Activated CD4-positive, CD25-positive, alpha-beta regulatory T cell treated with anti-CD3 and anti-CD28 coated beads, Interleukin-2, amount 50 U/mL, for 16 hours (primary cell): ENCODE results near the gene SLITRK2.

Experiments
- DNase-seq: peaks from one replicate; pipeline ENCODE4 v3.0.0-alpha.2; 2020; ENCODE audit warnings: low read depth, low spot score

SLITRK2 gene

GRCh38 chrX:145817331-145818185 lies at the start of gene SLITRK2:
SLITRK2 (plus strand) TSS chrX:145817829; CDS start chrX:145822426, 4,597 bp downstream.
- DNase-seq, result no peak

- no peak for DNase-seq
Observed at GRCh38 chrX:145773006-145773405, 44.6 kb upstream of the SLITRK2 start.

GRCh38 chrX:145792281-145792680 lies 25.3 kb upstream of the SLITRK2 start:
- DNase-seq, result no peak

- no peak for DNase-seq
Observed at GRCh38 chrX:145803508-145803907, 14.1 kb upstream of the SLITRK2 start.

- no peak for DNase-seq
Observed at GRCh38 chrX:145813081-145813480, 4.5 kb upstream of the SLITRK2 start.

- DNase-seq, result no peak
Observed at GRCh38 chrX:145816601-145817315, 871 bp upstream of the SLITRK2 start.

GRCh38 chrX:145818186-145819113 lies 821 bp downstream of the SLITRK2 start:
- no peak for DNase-seq

GRCh38 chrX:145820825-145821224 lies 3.2 kb downstream of the SLITRK2 start:
- DNase-seq, result no peak

GRCh38 chrX:145821291-145821897 lies 3.8 kb downstream of the SLITRK2 start:
- no peak for DNase-seq

GRCh38 chrX:145821898-145822571 lies 4.4 kb downstream of the SLITRK2 start:
- no peak for DNase-seq

- no peak for DNase-seq
Observed at GRCh38 chrX:145823132-145823531, 5.5 kb downstream of the SLITRK2 start.

GRCh38 chrX:145825896-145826295 lies 8.3 kb downstream of the SLITRK2 start:
- DNase-seq, result no peak

GRCh38 chrX:145826466-145826865 lies 8.8 kb downstream of the SLITRK2 start:
- DNase-seq, result no peak

- DNase-seq, result no peak
Observed at GRCh38 chrX:145832796-145833195, 15.2 kb downstream of the SLITRK2 start.

- DNase-seq, result no peak
Observed at GRCh38 chrX:145840531-145840930, 22.9 kb downstream of the SLITRK2 start.

- no peak for DNase-seq
Observed at GRCh38 chrX:145843146-145843904, 25.7 kb downstream of the SLITRK2 start.

- no peak for DNase-seq
Observed at GRCh38 chrX:145844886-145845285, 27.3 kb downstream of the SLITRK2 start.

- no peak for DNase-seq
Observed at GRCh38 chrX:145848448-145848847, 30.8 kb downstream of the SLITRK2 start.

- DNase-seq, result no peak
Observed at GRCh38 chrX:145848857-145849256, 31.2 kb downstream of the SLITRK2 start.

GRCh38 chrX:145853181-145853580 lies 35.6 kb downstream of the SLITRK2 start:
- no peak for DNase-seq
